Metanephros (tissue), 1 donor: Measurements from ENCODE around the gene MBOAT7. TPM values are rescaled to one million over a fixed set of nuclear protein-coding genes. Genes with fewer than 3 reads are reported as not detected.

ENCODE experiments used
- total RNA-seq: library from RNA; depleted of rRNA; stranded (reverse); fragments of >200 nt; gene quantifications from one replicate; pipeline ENCODE4 v1.2.3, GENCODE V29; 2014

The MBOAT7 gene
- 47.6 TPM for total RNA-seq

GRCh38 chr19:54189145-54189734 lies at the start of gene MBOAT7:
Gene MBOAT7, minus strand, starts transcription at chr19:54189580. Its CDS starts 1,072 bp downstream, at chr19:54188508.

GRCh38 chr19:54222474-54223276 lies 33.3 kb upstream of the MBOAT7 start, which contains the start of gene LILRB3:
Gene LILRB3, minus strand, starts transcription at chr19:54223007. Its CDS starts 31 bp downstream, at chr19:54222976.

GRCh38 chr19:54191011-54191810 lies 1.8 kb upstream of the MBOAT7 start, which contains the start of gene TSEN34:
Gene TSEN34, plus strand, starts transcription at chr19:54191308. Its CDS starts 57 bp downstream, at chr19:54191365.

GRCh38 chr19:54172471-54173358 lies 16.7 kb downstream of the MBOAT7 start, which contains the start of gene TMC4:
Gene TMC4, minus strand, starts transcription at chr19:54173160. Its CDS starts 43 bp downstream, at chr19:54173117.

GRCh38 chr19:54159352-54160181 lies 29.8 kb downstream of the MBOAT7 start, which contains the start of gene LENG1:
Gene LENG1, minus strand, starts transcription at chr19:54159721. Its CDS starts 26 bp downstream, at chr19:54159695.

GRCh38 chr19:54137699-54138488 lies 51.5 kb downstream of the MBOAT7 start, which contains the start of gene CNOT3:
Gene CNOT3, plus strand, starts transcription at chr19:54137762. Its CDS starts 5,217 bp downstream, at chr19:54142979.

Other genes with a start within 250 kb of the MBOAT7 start
- 0.23 TPM for gene CACNG8, start 226.6 kb downstream of the MBOAT7 start, total RNA-seq
- gene CACNG6, start 197.9 kb downstream of the MBOAT7 start, total RNA-seq: 5.7 TPM
- 2.9 TPM for gene VSTM1, start 125.7 kb downstream of the MBOAT7 start, total RNA-seq
- gene TARM1, start 108.2 kb downstream of the MBOAT7 start, total RNA-seq: 0.18 TPM
- gene OSCAR, start 88.8 kb downstream of the MBOAT7 start, total RNA-seq: 1.3 TPM
- gene NDUFA3, start 86.7 kb downstream of the MBOAT7 start, total RNA-seq: 30.8 TPM
- 10.2 TPM for gene TFPT, start 73.9 kb downstream of the MBOAT7 start, total RNA-seq
- gene PRPF31, start 73.8 kb downstream of the MBOAT7 start, total RNA-seq: 46.2 TPM
- gene CNOT3, start 51.8 kb downstream of the MBOAT7 start, total RNA-seq: 11.9 TPM
- gene LENG1, start 29.9 kb downstream of the MBOAT7 start, total RNA-seq: 5.4 TPM
- 38.7 TPM for gene TMC4, start 16.4 kb downstream of the MBOAT7 start, total RNA-seq
- 65.2 TPM for gene TSEN34, start 1.7 kb upstream of the MBOAT7 start, total RNA-seq
- gene RPS9, start 11.3 kb upstream of the MBOAT7 start, total RNA-seq: 2,181 TPM
- 18.0 TPM for gene LILRB3, start 33.4 kb upstream of the MBOAT7 start, total RNA-seq
- gene LILRA6, start 53.2 kb upstream of the MBOAT7 start, total RNA-seq: 3.3 TPM
- 4.0 TPM for gene LILRB5, start 67.7 kb upstream of the MBOAT7 start, total RNA-seq
- gene LILRB2, start 91.5 kb upstream of the MBOAT7 start, total RNA-seq: 4.2 TPM
- gene LILRA5, start 123.6 kb upstream of the MBOAT7 start, total RNA-seq: 6.1 TPM
- 0.82 TPM for gene LILRA4, start 149.6 kb upstream of the MBOAT7 start, total RNA-seq
- 13.8 TPM for gene LAIR1, start 175.4 kb upstream of the MBOAT7 start, total RNA-seq
- 3.2 TPM for gene TTYH1, start 225.9 kb upstream of the MBOAT7 start, total RNA-seq